Liver (tissue), 10 donors: Measurements from ENCODE around the gene KRTAP3-2. TPM values are rescaled to one million over a fixed set of nuclear protein-coding genes. Genes with fewer than 3 reads are reported as not detected.

Experiments used
- DNase-seq: peaks from one replicate; pipeline ENCODE4 v3.0.0-alpha.2; 2017; ENCODE audit warnings: low spot score
- H3K27ac ChIP-seq, 2 donors: one replicate each; pipeline ENCODE4 v1.7.0; 2013; ENCODE audit warnings: inconsistent platforms in 2 of 2, low read length in 2 of 2, control low read depth in 1 of 2, low read depth in 1 of 2, mild to moderate bottlenecking in 1 of 2
- H3K27me3 ChIP-seq, 4 donors: one replicate each; pipeline versions ENCODE4 v1.6.1 to v1.7.0; 2013; ENCODE audit warnings: low read length in 3 of 4, inconsistent platforms in 1 of 4, mild to moderate bottlenecking in 1 of 4, moderate library complexity in 1 of 4; ENCODE audit not compliant: control insufficient read depth in 4 of 4, insufficient read depth in 4 of 4
- H3K36me3 ChIP-seq, 4 donors: one replicate each; pipeline versions ENCODE4 v1.6.1 to v1.7.0; 2013; ENCODE audit warnings: low read length in 3 of 4, mild to moderate bottlenecking in 3 of 4, low read depth in 1 of 4, moderate library complexity in 1 of 4; ENCODE audit not compliant: control insufficient read depth in 4 of 4, insufficient read depth in 3 of 4
- H3K4me1 ChIP-seq, 4 donors: one replicate each; pipeline versions ENCODE4 v1.6.1 to v1.7.0; 2013; ENCODE audit warnings: low read length in 3 of 4, mild to moderate bottlenecking in 3 of 4, moderate library complexity in 1 of 4; ENCODE audit not compliant: control insufficient read depth in 4 of 4, insufficient read depth in 4 of 4
- H3K4me3 ChIP-seq, 3 donors: one replicate each; pipeline versions ENCODE4 v1.6.1 to v1.7.0; 2013; ENCODE audit warnings: low read length in 3 of 3, control low read depth in 1 of 3, low read depth in 1 of 3, mild to moderate bottlenecking in 1 of 3
- H3K9ac ChIP-seq, 2 donors: one replicate each; pipeline ENCODE4 v1.7.0; 2013; ENCODE audit warnings: low read length in 2 of 2, mild to moderate bottlenecking in 2 of 2, moderate library complexity in 2 of 2, control low read depth in 1 of 2, low read depth in 1 of 2
- H3K9me3 ChIP-seq, 4 donors: one replicate each; pipeline versions ENCODE4 v1.6.1 to v1.7.0; 2013; ENCODE audit warnings: low read length in 3 of 4; ENCODE audit not compliant: control insufficient read depth in 4 of 4
- ATF3 ChIP-seq: IDR thresholded peaks from 2 replicates; pipeline ENCODE4 v1.6.1; 2016; ENCODE audit warnings: antibody characterized with exemption
- CTCF ChIP-seq: fragments of 150-350 bp; IDR thresholded peaks from 2 replicates; pipeline ENCODE4 v1.5.1; 2017; ENCODE audit warnings: improper control_type of control experiment, low read depth, low read length; ENCODE audit not compliant: missing input control
- EGR1 ChIP-seq, 2 donors: IDR thresholded peaks; 2 replicates each; pipeline ENCODE4 v1.6.1; 2016 to 2018; ENCODE audit warnings: antibody characterized with exemption in 2 of 2, low read depth in 2 of 2
- FOXA1 ChIP-seq: IDR thresholded peaks from 2 replicates; pipeline ENCODE4 v1.6.1; 2016; ENCODE audit warnings: antibody characterized with exemption
- FOXA2 ChIP-seq: IDR thresholded peaks from 2 replicates; pipeline ENCODE4 v1.6.1; 2016; ENCODE audit warnings: antibody characterized with exemption
- HNF4A ChIP-seq, 2 donors: conservative IDR thresholded peaks; 2 replicates each; pipeline ENCODE4 v1.6.1; 2016; ENCODE audit warnings: antibody characterized with exemption in 2 of 2, mild to moderate bottlenecking in 2 of 2
- HNF4G ChIP-seq: IDR thresholded peaks from 2 replicates; pipeline ENCODE4 v1.6.1; 2016; ENCODE audit warnings: antibody characterized with exemption
- NR2F2 ChIP-seq: IDR thresholded peaks from 2 replicates; pipeline ENCODE4 v1.6.1; 2016; ENCODE audit warnings: antibody characterized with exemption
- REST ChIP-seq: IDR thresholded peaks from 2 replicates; pipeline ENCODE4 v1.6.1; 2016; ENCODE audit warnings: antibody characterized with exemption, mild to moderate bottlenecking
- RXRA ChIP-seq, 2 donors: IDR thresholded peaks; 2 replicates each; pipeline ENCODE4 v1.6.1; 2017 to 2018; ENCODE audit warnings: antibody characterized with exemption in 2 of 2, mild to moderate bottlenecking in 1 of 2
- WGBS: extraction: QIAGEN DNeasy Blood & Tissue Kit; methylation state at CpG from one replicate; pipeline ENCODE4 v1.1.7; 2013; 5-methylcytosine and 5-hydroxymethylcytosine counted together
- polyA plus RNA-seq, 2 donors: library from polyadenylated mRNA; stranded (reverse) in 1 of 2; unstranded in 1 of 2; fragments of 200-250 nt in 1 of 2; fragments of >200 nt in 1 of 2; fragmentation: Nextera tagmentation in 1 of 2; extraction: Ambion mirVana in 1 of 2; gene quantifications; one replicate each; pipeline versions ENCODE4 v1.2.1 to v1.2.3, GENCODE V29; 2013 to 2015
- small RNA-seq: library from RNA; depleted of rRNA; stranded (forward); fragments of <200 nt; gene quantifications from one replicate; pipeline ENCODE3, GENCODE V24; 2014
- total RNA-seq, 2 donors: library from RNA; depleted of rRNA; stranded (reverse); fragments of >200 nt; gene quantifications; one replicate each; pipeline ENCODE4 v1.2.3, GENCODE V29; 2014
- donor health status: healthy.
- donor health status: healthy.
- donor health status: healthy.
- donor health status: healthy.
- donor health status: healthy.

Gene KRTAP3-2
- total and polyA plus RNA-seq, 4 donors = not detected

GRCh38 chr17:40950176-40950575 is 49.5 kb downstream of the KRTAP3-2 start (continued):
- TF ChIP-seq ATF3 = no peak
- no peak for TF ChIP-seq NR2F2
- no peak for TF ChIP-seq HNF4G

GRCh38 chr17:40949418-40949817 is 50.3 kb downstream of the KRTAP3-2 start:
- no peaks in the 10 kb centered on the region for H3K4me1 ChIP-seq
- peaks cover 0 to 13% (median 4%) of the 10 kb centered on the region in 4 donors for H3K27me3 ChIP-seq
- no peak overlapping the region for H3K27ac ChIP-seq
- no peak for DNase-seq
- 20% methylated on average over 10 of the region's 10 CpGs for WGBS
- H3K9ac ChIP-seq = no peak overlapping the region
- no peaks in the 10 kb centered on the region for H3K9me3 ChIP-seq
- H3K36me3 ChIP-seq = no peaks in the 10 kb centered on the region
- TF ChIP-seq FOXA2 (no peak), RXRA (IDR thresholded peaks at IDR 0.05) (no peak), FOXA1 (no peak), REST (no peak), HNF4A (conservative IDR thresholded peaks at IDR 0.05) (no peak), CTCF (no peak), EGR1 (IDR thresholded peaks at IDR 0.05; ENCODE audit: low read depth in 2 of 2) (no peak), NR2F2 (no peak)
- no peak overlapping the region for H3K4me3 ChIP-seq

Small RNAs within 50 kb of the gene (small RNA-seq; reads per million reads assigned to genes)
- gene KRTAP3-4P = not detected

Other genes with a start within 250 kb of the KRTAP3-2 start
Only the 30 nearest of the 37 such genes appear.
- gene KRT28, start 199.9 kb downstream of the KRTAP3-2 start, total RNA-seq = not detected
- not detected for gene KRT28, start 199.9 kb downstream of the KRTAP3-2 start, polyA plus RNA-seq
- gene KRT10, start 177.3 kb downstream of the KRTAP3-2 start, total RNA-seq = 1 to 10 TPM; 1.6 to 3.4 TPM
- 10 to 100 TPM; 10.8 to 52.5 TPM for gene KRT10, start 177.3 kb downstream of the KRTAP3-2 start, polyA plus RNA-seq
- not detected for gene KRT12, start 132.7 kb downstream of the KRTAP3-2 start, total RNA-seq
- not detected for gene KRT12, start 132.7 kb downstream of the KRTAP3-2 start, polyA plus RNA-seq
- gene KRT20, start 114.7 kb downstream of the KRTAP3-2 start, total RNA-seq = not detected
- gene KRT20, start 114.7 kb downstream of the KRTAP3-2 start, polyA plus RNA-seq = not detected
- 1 to 10 TPM in 1 of 2 donors, under 1 TPM in 1; 0.09 to 1.3 TPM for gene KRT23, start 62.3 kb downstream of the KRTAP3-2 start, total RNA-seq
- under 1 TPM in 1 of 2 donors, not detected in 1; 0.24 TPM for gene KRT23, start 62.3 kb downstream of the KRTAP3-2 start, polyA plus RNA-seq
- not detected for gene KRT39, start 33.0 kb downstream of the KRTAP3-2 start, total RNA-seq
- not detected for gene KRT39, start 33.0 kb downstream of the KRTAP3-2 start, polyA plus RNA-seq
- not detected for gene KRT40, start 15.6 kb downstream of the KRTAP3-2 start, total RNA-seq
- not detected for gene KRT40, start 15.6 kb downstream of the KRTAP3-2 start, polyA plus RNA-seq
- not detected for gene KRTAP3-3, start 5.7 kb downstream of the KRTAP3-2 start, total RNA-seq
- gene KRTAP3-3, start 5.7 kb downstream of the KRTAP3-2 start, polyA plus RNA-seq = not detected
- gene KRTAP3-1, start 9.2 kb upstream of the KRTAP3-2 start, total RNA-seq = not detected
- not detected for gene KRTAP3-1, start 9.2 kb upstream of the KRTAP3-2 start, polyA plus RNA-seq
- gene KRTAP1-5, start 27.3 kb upstream of the KRTAP3-2 start, total RNA-seq = not detected
- gene KRTAP1-5, start 27.3 kb upstream of the KRTAP3-2 start, polyA plus RNA-seq = not detected
- not detected for gene KRTAP1-4, start 30.3 kb upstream of the KRTAP3-2 start, total RNA-seq
- not detected for gene KRTAP1-4, start 30.3 kb upstream of the KRTAP3-2 start, polyA plus RNA-seq
- not detected for gene KRTAP1-3, start 35.0 kb upstream of the KRTAP3-2 start, total RNA-seq
- not detected for gene KRTAP1-3, start 35.0 kb upstream of the KRTAP3-2 start, polyA plus RNA-seq
- not detected for gene KRTAP1-1, start 41.5 kb upstream of the KRTAP3-2 start, total RNA-seq
- gene KRTAP1-1, start 41.5 kb upstream of the KRTAP3-2 start, polyA plus RNA-seq = not detected
- not detected for gene KRTAP2-1, start 47.4 kb upstream of the KRTAP3-2 start, total RNA-seq
- gene KRTAP2-1, start 47.4 kb upstream of the KRTAP3-2 start, polyA plus RNA-seq = not detected
- not detected for gene KRTAP2-2, start 55.3 kb upstream of the KRTAP3-2 start, total RNA-seq
- not detected for gene KRTAP2-2, start 55.3 kb upstream of the KRTAP3-2 start, polyA plus RNA-seq
- gene KRTAP2-3, start 60.2 kb upstream of the KRTAP3-2 start, total RNA-seq = not detected
- not detected for gene KRTAP2-3, start 60.2 kb upstream of the KRTAP3-2 start, polyA plus RNA-seq
- gene KRTAP2-4, start 66.0 kb upstream of the KRTAP3-2 start, total RNA-seq = not detected
- gene KRTAP2-4, start 66.0 kb upstream of the KRTAP3-2 start, polyA plus RNA-seq = not detected
- gene KRTAP4-7, start 84.2 kb upstream of the KRTAP3-2 start, total RNA-seq = not detected
- gene KRTAP4-7, start 84.2 kb upstream of the KRTAP3-2 start, polyA plus RNA-seq = not detected
- not detected for gene KRTAP4-8, start 98.2 kb upstream of the KRTAP3-2 start, total RNA-seq
- not detected for gene KRTAP4-8, start 98.2 kb upstream of the KRTAP3-2 start, polyA plus RNA-seq
- gene KRTAP4-16, start 102.3 kb upstream of the KRTAP3-2 start, total RNA-seq = not detected
- not detected for gene KRTAP4-16, start 102.3 kb upstream of the KRTAP3-2 start, polyA plus RNA-seq
- gene KRTAP4-9, start 105.5 kb upstream of the KRTAP3-2 start, total RNA-seq = not detected
- gene KRTAP4-9, start 105.5 kb upstream of the KRTAP3-2 start, polyA plus RNA-seq = not detected
- gene KRTAP4-11, start 118.5 kb upstream of the KRTAP3-2 start, total RNA-seq = not detected
- gene KRTAP4-11, start 118.5 kb upstream of the KRTAP3-2 start, polyA plus RNA-seq = not detected
- not detected for gene KRTAP4-12, start 124.3 kb upstream of the KRTAP3-2 start, total RNA-seq
- gene KRTAP4-12, start 124.3 kb upstream of the KRTAP3-2 start, polyA plus RNA-seq = not detected
- not detected for gene KRTAP4-6, start 140.6 kb upstream of the KRTAP3-2 start, total RNA-seq
- gene KRTAP4-6, start 140.6 kb upstream of the KRTAP3-2 start, polyA plus RNA-seq = not detected
- not detected for gene KRTAP4-5, start 149.9 kb upstream of the KRTAP3-2 start, total RNA-seq
- gene KRTAP4-5, start 149.9 kb upstream of the KRTAP3-2 start, polyA plus RNA-seq = not detected
- gene KRTAP4-4, start 160.8 kb upstream of the KRTAP3-2 start, total RNA-seq = not detected
- gene KRTAP4-4, start 160.8 kb upstream of the KRTAP3-2 start, polyA plus RNA-seq = not detected
- not detected for gene KRTAP4-3, start 168.3 kb upstream of the KRTAP3-2 start, total RNA-seq
- gene KRTAP4-3, start 168.3 kb upstream of the KRTAP3-2 start, polyA plus RNA-seq = not detected
- not detected for gene KRTAP4-2, start 178.3 kb upstream of the KRTAP3-2 start, total RNA-seq
- gene KRTAP4-2, start 178.3 kb upstream of the KRTAP3-2 start, polyA plus RNA-seq = not detected
- gene KRTAP4-1, start 185.0 kb upstream of the KRTAP3-2 start, total RNA-seq = not detected
- gene KRTAP4-1, start 185.0 kb upstream of the KRTAP3-2 start, polyA plus RNA-seq = not detected
- not detected for gene KRTAP9-1, start 190.0 kb upstream of the KRTAP3-2 start, total RNA-seq
- not detected for gene KRTAP9-1, start 190.0 kb upstream of the KRTAP3-2 start, polyA plus RNA-seq